ENCODE measurements around the gene GNA12. TPM values are rescaled to one million over a fixed set of nuclear protein-coding genes. Genes with fewer than 3 reads are reported as not detected.

GNA12 gene
- total RNA-seq, 1 experiment from 2014 or later: 17.8 TPM

DNA sequence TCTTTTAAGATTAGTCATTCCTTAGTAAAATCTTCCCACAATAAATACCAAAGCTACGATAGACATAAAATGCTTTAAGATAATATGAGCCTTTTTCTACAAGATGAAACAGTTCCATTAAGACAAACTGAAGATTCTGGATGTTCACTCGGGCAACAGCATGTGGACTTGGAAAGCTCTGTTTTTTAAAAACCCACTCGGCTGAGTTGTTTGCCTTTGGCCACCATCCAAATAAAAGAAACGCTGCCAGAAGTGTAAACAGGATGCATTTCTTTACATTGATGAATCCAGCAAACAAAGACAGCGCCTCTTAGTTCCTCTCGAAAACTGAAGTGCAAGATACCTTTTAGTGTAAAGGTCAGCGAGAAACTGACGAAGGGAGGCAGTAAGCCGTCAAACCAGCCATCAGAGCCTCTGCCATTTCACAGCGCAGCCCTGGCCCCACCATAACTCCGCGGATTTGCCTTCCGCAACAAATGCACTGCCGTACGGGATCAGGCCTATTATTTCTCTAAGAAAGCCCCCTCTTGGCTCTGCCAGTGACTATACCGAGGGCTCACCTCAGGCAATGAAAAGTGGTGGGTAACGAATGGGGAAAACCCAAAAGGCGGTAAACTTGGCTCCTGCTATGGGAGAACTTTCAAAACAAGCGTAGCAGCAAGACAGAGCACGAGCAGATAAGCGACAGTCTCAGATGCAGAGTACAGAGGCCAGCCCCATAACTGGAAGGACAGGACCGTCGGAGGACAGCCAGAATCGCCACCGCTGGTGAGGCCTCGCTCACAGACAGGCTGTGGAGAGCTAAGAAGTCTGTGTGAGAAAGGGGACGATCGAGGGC, 41.4 kb downstream of the GNA12 start:
- DNase-seq (ENCODE audit: low read depth): peak; percentile 34

DNA sequence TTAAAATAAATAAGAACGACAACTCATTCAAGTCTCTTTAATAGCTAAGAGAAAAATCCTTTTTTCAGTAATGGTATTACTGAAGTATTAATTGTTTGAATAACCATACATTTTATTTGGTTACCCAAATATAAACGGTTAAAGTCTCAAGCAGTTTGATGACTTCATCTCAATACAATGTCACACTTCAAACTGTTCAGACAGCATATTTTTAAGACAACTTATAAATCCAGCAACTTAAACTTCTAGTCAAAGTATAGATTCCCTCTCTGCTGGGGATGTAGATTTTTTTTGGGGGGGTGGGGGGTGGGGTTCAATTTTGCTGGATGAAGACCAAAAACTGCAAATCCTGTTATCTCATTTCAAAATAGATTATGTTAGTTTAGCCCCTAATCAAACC, 42.0 kb downstream of the GNA12 start:
- DNase-seq (ENCODE audit: low read depth): no peak

DNA sequence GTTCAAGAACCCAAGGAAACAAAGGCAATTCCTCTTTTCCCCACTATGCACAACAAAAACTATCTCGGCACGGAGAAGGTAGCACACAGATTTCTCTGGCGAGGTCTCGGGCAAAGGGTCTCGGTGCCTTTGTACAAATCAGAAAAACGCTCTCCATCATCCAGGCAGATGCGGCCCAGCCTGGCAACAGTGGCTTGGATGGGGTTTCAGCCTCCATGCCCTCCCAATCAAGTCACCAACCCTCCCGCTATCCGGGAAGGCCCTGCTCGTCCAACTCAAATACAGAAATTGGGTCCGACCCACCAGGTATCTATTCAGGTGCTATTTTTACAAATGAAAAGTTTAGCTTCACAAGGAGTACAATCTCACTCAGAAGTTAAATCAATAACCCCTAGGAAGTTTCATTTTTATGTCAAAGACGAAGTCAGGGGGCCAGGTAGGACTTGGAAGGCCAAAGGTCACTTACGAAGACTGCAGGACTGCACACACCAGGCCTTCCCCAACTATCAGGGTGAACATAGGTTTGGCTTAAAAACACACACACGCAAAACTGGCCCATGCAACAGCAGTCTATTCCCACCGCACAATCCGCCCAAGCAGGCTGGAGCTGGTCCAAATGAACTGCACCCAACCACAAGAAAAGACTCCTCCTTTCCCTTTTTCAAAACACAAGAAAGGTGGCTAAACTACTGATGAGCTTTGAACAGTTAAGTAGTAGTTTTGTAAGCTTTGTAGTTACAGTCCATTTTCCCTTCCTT, 43.0 kb downstream of the GNA12 start:
- DNase-seq (ENCODE audit: low read depth): peak; percentile 78

DNA sequence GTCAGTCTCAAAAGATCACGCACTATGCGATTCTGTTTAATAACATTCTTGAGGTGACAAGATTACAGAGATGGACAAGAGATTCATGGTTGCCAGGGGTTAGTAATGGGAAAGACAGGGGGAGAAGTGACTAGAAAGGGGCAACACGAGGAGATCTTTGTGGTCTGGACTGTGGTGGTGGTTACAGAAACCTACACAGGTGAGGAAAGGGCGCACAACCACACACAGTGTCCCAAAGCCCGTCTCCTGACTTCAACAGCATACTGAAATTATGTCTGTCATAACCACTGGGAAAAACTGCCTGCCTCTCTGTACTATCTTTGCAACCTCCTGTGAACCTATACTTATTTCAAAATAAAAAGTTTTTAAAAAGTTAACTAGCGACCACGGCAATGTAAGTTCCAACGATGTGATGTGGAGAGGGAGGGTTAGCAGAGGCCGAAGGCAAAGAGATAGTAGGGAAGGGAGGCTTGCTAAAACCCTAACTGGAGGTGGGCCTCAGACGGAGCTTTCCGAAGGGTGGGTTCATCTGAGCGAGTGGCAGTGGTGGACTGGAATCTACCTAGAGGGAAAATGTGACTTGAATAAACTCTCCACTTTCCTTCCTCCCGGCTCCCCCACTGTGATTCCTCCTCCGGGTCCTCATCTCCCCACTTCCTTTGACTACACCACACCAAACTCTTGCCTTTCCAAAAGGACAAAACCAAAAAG, 43.7 kb downstream of the GNA12 start:
- DNase-seq (ENCODE audit: low read depth): no peak

DNA sequence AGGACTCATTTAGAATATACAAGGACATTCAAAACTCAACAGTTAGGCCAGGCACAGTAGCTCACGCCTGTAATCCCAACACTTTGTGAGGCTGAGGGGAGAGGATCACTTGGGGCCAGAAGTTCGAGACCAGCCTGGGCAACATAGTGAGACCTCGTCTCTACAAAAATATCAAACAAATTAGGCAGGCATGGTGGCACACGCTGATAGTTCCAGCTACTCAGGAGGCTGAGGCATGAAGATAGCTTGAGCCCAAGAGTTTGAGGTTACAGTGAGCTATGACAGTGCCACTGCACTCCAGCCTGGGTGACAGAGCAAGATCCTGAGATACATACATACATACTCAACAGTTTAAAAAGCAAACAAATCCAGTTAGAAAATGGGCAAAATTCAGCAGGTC, 44.9 kb downstream of the GNA12 start:
- DNase-seq (ENCODE audit: low read depth): no peak

DNA sequence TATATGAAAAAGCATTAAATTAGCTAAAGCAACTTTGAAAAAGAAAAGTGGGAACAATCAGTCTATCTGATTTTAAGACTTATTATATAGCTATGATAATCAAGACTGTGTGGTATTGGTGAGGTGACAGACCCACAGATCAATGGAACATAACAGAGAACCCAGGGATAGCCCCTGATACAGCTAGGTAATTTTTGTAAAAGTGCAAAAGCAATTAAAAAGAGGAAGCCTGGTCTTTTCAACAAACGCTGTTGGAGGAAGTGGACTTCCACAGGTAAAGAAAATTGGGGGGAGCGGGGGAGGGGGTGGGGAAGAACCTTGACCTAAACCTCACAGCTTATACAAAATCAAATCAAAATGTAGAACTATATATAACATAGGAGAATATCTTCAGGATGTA, 45.4 kb downstream of the GNA12 start:
- DNase-seq (ENCODE audit: low read depth): no peak

DNA sequence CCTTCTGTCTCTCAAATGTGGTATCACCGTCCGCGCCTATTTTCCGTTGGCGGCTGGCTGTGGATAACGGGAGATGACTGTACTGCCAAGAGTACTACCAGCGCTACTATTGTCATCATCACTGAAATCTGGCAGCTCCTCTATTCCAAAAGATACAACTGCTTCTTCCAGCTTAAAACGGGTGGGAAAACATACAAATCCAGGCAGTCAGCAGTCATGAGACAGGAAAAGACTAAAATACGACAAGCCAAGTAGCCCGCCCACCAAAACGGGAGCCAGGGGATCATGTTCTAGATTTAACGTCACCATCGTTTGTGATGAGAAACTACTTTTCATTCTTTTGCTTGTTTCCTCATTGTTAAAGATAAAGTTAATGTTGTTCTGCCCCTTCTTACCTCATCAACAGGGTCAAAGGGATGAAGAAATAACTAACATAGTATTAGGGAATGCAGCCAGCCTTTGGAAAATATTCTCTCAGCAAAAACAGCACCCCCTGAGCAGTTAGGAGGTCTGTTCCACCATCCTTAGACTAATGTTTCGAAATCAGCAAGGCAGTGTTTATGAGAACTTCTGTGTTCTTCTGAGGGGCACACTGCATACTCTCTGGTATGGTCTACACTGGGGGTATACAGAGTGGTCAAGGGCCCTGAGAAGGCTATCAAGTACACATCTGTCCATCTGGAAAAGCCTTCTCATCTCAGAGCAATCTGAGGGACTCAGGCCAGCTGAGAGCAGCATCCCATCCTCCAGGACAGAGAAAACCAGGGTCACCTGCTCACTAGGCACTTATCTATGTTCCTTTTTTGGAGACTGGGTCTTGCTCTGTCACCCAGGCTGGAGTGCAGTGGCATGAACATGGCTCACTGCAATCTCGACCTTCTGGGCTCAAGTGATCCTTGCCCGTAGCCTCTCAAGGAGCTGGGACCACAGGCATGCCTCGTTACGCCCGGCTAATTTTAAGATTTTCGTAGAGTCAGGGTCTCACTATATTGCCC, 47.5 kb downstream of the GNA12 start:
- DNase-seq (ENCODE audit: low read depth): no peak

DNA sequence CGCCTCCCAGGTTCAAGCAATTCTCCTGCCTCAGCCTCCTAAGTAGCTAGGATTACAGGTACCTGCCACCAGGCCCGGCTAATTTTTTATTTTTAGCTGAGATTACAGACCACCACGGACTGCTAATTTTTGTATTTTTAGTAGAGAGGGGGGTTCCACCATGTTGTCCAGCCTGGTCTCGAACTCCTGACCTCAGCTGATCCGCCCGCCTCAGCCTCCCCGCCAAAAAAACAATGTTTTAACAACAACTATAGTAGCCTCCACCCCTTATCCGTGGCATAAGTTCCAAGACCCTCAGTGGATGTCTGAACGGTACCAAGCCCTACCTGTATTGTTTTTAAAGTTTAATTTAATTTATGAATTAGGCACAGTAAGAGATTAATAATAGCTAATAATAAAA, 48.2 kb downstream of the GNA12 start:
- DNase-seq (ENCODE audit: low read depth): no peak

DNA sequence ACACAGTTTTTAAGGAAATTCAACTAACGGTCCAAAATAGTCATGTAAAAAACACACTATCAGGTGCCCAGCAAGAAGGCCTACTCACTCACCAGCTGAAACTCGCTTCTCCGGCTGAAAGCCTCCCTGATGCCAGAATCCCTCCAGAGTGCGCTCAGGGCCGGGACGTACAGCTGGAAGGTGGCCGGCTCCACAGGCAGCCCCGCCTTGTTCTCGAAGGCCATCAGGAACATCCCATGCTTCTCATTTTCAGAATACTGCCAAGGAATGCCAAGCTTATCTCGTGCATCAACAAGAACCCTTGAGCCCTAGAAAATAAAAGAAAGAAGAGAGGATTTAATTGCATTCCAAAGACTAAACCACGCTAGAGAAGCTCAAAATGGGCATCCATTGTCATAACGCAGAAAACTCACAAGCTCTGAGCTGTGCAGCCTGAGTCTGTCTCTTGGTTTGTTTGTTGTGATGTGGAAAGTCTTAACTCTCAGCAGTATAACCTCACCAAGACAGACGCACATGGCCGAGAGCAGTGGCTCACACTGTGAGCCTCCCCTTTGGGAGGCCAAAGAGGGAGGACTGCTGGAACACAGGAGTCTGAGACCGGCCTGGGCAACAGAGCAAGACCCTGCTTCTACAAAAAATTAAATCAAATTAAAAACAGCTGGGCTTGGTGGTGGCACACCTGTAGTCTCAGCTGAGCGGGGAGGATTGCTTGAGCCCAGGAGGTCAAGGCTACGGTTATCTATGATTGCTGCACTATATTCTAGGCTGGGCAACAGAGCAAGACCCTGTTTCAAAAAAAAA, 49.1 kb downstream of the GNA12 start:
- no peak for DNase-seq (ENCODE audit: low read depth)

DNA sequence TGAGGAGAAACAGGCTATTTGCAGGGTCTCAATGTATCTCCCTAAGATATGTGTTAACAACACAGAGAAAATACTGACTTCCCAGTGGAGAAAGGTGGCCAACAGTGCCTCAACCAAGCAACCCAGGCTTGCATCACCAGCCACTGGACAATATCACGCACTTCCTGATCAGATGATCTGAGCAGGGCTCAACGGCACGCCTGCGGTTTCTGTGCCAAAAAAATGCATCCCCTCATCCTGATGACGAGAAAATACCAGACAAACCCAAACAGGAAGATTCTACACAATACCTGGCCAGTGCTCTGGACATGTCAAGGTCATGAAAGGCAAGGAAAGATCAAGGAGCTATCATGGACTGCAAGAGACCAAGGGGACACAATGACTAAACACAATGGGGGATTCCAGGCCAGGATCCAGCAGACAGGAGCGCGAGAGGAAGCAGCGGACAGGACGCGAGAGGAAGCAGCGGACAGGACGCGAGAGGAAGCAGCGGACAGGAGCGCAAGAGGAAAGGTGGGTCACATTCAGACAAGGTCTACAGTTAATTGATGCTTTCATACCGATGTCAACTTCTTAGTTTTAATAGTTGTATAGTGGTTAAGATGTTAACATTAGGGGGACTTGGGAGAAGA, 51.1 kb downstream of the GNA12 start:
- no peak for DNase-seq (ENCODE audit: low read depth)

DNA sequence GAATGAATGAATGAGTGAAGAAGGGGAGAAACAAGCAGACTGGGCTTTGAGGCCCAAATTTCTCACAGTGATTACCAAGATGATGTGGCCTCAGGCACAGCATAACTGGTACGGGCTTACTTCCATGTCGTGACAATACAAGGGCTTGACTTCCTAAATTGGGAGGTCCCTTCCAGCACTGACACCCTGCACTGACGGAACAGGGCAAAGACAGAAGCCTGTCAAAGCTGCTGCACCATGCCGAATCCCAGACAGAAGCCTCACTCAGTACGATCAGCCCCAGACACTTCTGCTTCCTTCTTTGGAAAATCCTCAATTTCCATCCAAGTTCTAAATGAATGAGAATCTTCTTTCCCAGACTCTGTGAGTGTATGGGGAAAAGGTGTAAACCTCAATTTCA, 51.9 kb downstream of the GNA12 start:
- DNase-seq (ENCODE audit: low read depth): no peak

DNA sequence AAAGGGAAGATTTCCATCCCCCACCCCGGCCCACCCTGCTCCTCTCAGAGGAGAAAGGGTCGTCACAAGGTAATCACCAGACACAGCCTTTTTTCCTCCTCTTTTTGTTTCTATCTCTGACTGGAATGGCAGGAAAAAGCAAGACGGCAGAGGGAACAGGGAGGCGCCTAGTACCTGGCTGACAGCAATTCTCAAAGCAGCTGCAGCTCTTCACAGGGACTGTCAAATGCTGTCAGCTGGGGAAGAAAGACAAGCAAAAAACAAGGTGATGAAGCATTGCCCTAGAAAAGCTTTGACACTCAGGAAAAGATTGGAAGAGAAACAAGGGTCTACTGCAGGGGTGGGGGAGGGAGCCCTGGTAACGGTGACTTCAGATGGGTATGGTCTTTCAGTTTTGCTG, 52.7 kb downstream of the GNA12 start:
- DNase-seq (ENCODE audit: low read depth): no peak

DNA sequence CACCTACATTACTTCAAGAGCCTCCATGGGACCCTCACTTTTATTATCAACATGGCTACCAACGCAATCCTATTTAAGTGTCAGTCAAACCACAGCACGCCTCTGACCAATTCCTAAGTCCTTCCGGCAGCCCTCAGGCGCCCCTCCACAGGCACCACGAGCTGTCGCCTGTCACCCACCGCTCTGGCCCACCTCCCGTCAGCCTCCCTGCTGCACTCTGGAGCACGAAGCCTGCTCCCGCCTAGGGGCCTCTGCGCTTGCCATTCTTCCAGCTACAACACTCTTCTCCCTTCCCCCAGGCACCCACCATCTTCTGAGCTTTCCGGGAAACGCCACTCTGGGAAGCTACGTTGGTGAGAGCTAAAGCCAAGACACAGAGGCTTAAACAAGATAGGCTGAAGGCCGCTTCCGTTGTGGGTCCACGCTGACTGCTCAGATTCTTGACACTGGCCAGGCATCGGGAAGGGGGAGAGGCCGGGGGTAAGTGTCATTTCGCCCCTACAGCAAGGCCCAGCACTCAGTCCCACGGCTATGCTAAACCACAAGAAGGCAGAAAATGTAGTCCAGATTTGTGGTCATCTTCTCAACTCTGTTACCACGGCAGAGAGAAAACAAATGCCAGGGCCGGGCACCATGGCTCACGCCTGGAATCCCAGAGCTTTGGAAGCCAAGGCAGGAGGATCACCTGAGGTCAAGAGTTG, 56.7 kb downstream of the GNA12 start:
- DNase-seq (ENCODE audit: low read depth): peak; percentile 99

DNA sequence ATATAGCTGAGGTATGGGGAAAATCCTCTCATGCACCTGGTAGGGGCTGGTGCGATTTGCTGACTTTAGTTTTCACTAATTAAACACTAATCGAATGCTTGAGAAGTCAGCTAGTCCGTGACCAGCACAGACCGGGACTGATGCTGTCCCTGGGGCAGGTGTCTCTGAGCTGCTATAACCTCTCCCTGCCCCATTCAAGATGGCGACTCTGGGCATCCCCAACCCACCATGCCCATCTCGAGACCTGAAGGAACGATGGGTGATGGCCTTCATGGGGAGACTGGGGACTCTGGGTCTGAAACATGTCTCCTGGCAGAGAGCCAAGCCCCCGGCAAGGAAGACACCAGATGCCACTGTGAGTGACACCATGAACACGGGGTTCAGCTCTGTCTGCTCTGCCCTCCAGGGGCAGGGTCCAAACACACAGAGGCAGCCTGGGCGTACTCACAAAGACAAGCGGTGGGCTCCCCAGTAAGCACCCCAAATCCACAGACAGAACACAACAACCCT, 57.4 kb downstream of the GNA12 start:
- DNase-seq (ENCODE audit: low read depth): no peak

DNA sequence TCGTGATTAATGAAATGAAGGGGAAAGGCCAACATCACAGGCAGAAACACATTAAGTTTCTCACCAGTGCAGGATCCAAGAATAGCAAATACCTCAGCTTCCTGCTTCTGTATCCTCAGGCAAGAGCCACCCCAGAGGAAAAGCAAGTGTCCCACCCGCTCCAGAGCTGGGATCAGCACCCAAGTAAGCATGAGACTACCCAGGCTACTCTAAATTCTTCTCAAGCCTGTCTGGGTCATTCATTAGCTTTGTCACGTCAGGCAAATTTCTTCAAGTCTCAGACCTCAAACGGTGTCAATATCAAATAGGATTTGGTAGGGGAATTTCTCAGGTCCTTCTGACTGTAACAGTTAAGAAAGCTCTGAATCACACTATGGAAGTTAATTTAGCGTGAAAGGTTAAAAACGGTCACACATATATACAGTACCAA, 59.0 kb downstream of the GNA12 start:
- peak; percentile 95 for DNase-seq (ENCODE audit: low read depth)

DNA sequence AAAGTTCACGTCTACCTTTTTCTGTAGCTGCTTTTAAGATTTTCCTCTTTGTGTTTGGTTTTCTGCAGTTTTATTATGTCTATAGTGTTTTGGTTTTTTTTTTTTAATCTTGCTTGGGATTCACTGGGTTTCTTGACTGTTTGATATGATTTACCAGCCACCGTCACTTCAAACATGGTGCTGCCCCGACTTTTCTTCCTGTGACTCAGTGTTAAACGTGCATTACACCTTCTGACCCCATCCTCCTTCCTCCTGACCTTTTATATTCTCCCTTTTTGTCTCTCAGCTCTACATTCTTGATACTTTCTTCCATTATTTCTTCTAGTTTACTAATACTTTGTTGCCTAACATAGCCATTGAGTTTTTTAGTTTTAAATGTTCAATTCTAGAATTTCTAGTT, 61.5 kb downstream of the GNA12 start:
- DNase-seq (ENCODE audit: low read depth): peak; percentile 27

DNA sequence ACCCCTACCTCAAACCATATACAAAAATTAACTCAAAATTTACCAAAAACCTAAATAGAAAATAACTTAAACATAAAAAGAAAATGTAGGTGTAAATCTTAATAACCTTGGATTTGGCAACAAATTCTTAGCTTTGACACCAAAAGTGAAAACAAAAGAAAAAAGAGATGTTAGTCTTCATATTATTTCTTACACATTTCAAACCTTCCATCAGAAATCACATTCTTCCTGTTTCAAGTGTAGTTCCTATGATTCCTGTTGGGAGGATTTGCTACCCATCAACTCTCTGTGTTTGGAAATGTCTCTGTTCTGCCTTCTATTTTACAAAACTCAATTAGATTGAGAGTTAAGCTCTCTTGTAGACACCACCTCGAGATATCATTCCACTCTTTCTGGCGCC, 62.0 kb downstream of the GNA12 start:
- no peak for DNase-seq (ENCODE audit: low read depth)

DNA sequence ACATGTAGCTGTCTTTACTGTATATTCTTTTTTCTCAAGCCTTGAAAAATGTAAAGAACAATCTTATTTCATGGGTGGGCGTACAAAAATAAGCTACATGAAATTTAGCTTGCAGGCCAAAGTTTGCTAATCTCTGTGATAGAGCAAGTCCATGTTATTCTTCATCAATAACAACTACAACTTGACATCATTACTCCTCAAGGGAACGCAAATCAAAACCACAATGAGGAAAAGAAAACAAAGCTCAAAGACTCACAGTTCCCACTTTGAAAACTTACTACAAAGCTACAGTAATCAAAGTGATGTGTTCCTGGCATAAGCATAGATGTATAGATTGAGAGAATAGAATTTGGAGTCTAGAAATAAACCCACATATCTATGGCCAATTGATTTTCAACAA, 62.5 kb downstream of the GNA12 start:
- no peak for DNase-seq (ENCODE audit: low read depth)

DNA sequence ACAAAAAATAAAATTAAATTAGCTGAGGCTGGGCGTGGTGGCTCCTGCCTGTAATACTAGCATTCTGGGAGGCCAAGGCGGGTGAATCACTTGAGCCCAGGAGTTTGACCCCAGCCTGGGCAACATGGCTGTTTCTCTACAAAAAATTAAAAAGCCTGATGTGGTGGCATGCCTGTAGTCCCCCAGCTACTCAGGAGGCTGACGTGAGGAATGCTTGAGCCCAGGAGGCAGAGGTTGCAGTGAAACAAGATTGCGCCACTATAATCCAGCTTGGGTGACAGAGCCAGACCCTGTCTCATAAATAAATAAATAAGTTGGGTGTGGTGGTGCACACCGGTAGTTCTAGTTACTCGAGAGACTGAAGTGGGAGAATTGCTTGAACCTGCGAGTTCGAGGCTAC, 65.1 kb downstream of the GNA12 start:
- DNase-seq (ENCODE audit: low read depth): peak; percentile 25

Data from RPMI7951 (cell line).